GM18499 (cell line): ENCODE data around the gene CAMTA2.

Experiments
- ATAC-seq: cut with Tn5 transposase; IDR thresholded peaks from one replicate; pipeline ENCODE4 v1.9.1; 2021; ENCODE audit warnings: moderate number of reproducible peaks; ENCODE audit not compliant: insufficient read depth, unreplicated experiment

The CAMTA2 gene

DNA sequence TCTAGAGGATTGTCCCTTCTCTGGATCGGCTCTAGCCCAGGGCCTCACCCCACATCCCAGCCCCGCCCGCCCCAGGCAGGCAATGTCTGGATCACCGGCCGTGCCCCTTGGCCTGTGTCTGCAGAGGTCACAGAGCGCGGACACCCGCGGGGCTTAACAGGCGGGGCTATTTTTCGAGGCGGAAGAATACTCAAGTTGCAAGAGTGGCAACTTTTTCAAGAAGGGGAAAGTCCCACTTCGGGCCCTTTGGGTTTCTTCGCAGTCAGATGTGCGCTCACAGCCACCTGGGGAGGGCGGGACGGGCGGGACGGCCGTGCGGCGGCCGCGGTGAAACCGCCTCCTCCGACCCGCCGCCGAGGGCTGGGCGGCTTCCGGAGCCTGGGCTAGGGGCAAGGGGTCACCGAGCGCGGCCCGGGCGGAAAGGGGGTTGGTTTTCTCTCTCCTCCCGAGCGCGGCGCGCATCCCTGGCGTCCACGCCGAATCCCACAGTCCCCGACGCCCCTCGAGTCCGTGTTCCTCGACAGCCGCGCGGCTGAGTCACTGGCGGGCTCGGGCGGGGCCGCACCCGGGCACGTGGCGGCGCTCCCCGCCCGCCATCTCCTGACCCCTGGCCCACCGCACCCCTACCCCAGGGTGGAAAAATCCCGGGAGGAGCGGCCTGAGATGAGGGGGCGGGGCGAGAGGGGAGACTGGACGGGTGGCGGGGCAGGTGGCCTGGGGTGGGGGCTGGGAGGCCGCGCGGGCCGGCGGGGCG is 38.0 kb downstream of the CAMTA2 start:
- no peak for ATAC-seq

DNA sequence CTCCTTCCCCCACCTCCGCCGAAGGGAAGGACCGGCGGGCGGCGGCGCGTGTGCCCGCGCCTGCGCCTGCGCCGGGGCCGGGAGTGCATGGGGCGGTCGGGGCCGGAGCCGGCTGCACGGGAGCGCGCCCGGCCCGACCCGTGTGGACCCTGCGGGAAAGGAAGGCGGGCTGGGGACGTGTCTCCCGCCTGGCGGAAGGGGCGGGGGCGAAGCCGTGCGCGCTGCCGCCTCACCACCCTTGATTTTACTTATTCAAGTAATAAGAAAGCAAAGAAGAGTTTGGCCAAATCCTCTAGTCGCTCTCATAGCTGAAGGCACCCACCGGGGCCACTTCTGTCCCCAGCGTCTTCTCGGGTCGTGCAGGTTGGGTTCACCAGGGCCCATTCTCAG is 38.5 kb downstream of the CAMTA2 start:
- no peak for ATAC-seq

DNA sequence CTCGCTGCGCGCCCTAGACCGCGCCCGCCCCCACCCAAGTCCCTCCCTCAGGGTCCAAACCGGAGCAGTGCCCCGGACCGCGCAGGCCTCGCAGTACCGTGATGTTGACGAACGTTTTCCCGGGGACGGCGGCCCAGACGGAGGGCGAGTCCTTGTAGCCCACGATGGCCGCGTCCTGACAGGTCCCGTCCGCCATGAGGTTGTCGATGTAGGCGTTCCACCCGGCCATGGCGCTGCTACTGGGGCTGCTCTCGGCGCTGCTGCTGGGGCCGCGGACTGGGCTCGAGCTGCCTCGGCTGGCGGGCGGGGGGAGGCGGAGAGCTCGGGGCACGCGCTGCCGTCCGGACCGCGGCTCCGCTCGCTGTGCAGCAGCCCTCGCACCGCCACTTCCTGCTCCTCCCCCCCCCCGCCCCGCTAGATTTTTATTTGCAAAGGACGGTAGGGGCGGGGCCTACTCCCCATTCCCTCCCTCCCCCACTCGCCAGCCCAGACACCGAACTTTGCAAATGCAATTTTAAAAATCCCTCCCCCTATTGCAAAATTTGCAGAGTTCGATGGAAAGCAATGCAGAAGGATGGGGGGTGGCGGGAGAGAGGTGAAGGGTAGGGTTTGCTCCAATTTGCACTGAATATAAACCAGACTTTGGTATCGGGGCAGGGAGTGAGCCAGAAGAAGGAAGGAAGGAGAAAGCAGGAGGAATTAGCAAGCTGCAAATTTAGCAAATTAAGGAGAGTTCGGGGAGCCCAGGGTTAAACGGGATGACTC is 39.1 kb downstream of the CAMTA2 start, which contains the start of gene PFN1:
Gene PFN1 (minus strand): TSS at position 365 of the 765 bp plus-strand sequence. CDS start 136 bp downstream, at position 229.
- ATAC-seq, result no peak

DNA sequence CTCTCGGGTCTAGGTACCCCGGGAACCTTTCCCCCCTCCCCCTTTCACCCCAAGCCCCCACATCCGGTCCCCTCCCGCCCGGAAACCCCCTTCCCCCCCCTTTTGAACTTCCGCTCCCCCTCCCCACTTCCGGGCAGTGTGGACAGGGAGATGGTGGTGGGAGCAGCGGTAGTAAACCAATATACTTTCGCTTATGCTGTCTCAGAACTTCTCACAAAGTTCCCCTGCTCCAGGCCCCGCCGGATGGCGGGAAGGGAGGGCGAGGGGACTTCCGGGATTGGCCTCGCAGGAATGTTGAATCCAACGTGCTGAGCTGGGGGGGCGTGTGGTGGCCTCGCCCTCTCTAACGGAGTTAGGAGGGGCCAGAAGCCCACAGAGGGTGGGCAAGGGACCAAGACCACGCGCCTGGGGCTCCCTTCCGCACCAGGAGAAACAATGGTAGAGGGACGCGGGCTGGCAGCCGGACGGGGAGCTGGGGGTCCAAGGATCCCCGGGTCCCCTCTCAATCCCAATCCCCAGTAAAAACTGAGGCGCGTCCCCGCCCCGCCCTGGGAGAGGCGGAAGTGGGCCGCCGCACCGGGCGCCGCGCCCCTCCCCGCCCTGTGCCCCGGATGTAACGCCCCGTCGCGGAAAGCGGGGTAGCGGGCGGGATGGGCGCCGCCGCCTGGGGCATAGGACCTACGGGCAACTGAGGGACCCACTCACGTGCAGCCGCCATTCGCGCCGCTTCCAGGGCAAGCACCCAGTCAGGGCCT is 39.9 kb downstream of the CAMTA2 start:
- no peak for ATAC-seq

DNA sequence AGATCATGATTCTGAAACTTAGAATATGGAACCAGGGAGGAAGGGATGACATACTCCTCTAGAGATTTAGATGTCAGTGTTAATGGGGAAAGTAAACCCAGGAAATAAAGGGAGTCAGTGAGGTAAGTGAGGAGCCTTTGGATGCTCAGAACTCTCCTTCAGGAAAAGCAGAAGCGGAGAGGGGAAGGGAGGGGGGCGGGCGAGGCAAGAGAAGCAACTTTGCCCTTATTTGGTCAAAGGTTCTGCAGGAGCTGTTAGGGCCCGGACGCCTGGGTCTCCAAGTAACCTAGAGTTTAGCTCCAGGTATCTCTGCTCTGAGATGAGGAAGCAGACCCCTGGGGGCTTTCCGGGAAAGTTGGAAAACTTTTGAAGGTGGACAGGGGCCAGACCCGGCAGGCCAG is 40.5 kb downstream of the CAMTA2 start:
- ATAC-seq, result no peak

DNA sequence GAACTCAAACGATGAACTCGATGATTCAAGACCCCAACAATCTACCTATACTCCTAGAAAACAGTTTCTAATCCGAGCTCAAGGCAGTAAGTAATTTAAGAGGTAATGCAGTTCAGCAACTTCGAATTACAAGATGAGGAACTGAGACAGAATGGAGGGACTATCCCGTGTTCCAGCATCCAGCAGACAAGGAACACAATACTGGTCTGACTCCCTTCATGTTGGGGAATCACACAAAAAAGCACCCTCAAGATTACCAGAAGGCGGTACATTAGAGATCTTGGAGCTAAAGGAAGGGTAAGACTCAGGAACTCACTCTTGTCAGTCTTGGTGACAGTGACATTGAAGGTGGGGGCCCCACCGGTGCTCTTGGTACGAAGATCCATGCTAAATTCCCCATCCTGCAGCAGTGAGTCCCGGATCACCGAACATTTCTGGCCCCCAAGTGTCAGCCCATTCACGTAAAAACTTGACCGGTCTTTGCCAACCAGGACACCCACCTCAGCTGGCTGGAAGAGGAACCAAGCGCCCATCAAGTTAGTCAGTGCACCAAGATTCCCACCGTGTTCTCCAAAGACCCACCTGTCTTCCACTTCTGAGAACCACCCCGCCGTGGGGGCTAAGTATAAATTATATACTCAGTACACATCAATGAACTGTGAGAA is 41.0 kb downstream of the CAMTA2 start:
- ATAC-seq, result no peak

DNA sequence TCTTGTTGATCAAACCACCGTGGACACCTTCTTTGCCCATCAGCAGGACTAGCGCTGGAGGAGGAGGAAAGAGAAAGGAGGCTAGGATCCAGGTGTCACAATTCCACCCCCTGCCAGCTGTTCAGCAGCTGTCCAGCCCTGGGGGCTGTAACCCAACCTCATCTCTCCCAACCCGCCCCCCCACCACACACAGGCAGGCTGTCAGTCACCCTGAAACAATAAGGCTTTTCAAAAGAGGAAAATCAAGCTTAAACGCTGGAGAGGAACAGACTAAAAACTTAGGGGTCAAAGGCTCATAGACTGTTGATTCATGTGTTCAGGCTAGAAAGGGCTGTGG is 41.6 kb downstream of the CAMTA2 start:
- ATAC-seq, result no peak

DNA sequence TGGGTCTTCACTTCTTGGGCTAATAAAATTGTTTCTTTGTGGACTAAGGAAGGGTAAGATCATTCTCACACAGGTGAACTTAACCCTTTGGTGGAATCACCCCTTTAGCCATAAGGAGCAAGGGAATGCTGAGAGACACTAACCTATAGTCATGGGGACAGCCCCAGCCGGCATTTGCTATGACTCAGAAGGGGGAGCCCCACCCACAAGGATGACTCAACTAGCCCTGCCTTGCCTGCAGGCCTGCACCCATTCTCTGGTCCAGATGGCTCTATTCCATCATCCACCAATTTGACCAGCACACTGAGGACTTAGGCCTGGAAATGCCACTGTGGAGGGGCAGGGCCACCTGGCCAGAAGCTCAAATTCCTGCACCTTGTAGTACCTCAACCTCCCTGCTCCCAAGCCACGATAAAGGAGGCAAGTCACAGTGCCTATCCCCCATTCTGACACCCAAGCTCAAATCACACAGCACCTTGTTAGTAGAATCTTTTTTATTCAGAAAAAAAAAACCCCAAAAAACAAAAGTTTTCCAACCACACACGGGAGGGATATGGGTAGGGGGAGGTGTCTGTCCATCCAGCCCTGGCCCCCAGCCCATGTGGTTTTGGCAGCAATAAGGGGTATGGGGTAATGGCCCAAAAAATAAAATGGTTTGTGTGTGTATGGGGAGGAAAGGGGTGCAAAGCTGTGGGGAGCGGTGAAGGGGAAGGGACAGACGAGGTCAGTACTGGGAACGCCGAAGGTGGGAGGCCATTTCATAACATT is 42.1 kb downstream of the CAMTA2 start:
- ATAC-seq, result no peak

DNA sequence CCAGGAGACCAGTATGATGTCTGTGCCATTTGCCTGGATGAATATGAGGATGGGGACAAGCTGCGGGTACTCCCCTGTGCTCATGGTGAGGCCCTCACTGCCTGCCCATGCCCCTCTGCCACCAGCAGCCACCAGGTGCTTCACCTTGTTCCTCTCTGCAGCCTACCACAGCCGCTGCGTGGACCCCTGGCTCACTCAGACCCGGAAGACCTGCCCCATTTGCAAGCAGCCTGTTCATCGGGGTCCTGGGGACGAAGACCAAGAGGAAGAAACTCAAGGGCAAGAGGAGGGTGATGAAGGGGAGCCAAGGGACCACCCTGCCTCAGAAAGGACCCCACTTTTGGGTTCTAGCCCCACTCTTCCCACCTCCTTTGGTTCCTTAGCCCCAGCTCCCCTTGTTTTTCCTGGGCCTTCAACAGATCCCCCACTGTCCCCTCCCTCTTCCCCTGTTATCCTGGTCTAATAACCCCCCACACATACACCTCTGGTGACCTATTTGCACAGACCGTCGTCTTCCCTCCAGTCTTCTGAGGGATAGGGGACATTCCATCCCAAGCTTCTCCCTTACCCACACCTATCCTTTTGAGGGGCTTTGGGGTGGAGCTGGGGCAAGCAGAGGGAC is 42.8 kb downstream of the CAMTA2 start:
- no peak for ATAC-seq

DNA sequence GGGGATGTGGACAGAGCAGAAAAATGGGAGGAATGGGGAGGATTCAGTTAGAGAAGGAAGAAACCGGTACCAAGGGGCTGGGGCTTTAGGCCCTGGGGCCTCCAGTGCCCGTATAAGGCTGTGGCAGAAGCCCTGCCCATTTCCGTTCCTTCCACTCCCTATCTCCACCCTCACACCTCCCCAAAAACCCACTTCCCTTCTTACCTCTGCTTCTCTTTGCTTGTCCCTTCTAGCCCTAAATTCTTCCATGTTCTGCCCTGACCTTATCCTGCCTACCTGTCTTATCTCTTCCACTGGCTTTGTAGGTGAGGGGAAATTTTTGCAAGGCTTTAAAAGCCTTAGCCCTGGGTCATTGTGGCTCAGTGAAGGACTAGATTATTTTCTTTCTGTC is 43.3 kb downstream of the CAMTA2 start:
- ATAC-seq, result no peak

DNA sequence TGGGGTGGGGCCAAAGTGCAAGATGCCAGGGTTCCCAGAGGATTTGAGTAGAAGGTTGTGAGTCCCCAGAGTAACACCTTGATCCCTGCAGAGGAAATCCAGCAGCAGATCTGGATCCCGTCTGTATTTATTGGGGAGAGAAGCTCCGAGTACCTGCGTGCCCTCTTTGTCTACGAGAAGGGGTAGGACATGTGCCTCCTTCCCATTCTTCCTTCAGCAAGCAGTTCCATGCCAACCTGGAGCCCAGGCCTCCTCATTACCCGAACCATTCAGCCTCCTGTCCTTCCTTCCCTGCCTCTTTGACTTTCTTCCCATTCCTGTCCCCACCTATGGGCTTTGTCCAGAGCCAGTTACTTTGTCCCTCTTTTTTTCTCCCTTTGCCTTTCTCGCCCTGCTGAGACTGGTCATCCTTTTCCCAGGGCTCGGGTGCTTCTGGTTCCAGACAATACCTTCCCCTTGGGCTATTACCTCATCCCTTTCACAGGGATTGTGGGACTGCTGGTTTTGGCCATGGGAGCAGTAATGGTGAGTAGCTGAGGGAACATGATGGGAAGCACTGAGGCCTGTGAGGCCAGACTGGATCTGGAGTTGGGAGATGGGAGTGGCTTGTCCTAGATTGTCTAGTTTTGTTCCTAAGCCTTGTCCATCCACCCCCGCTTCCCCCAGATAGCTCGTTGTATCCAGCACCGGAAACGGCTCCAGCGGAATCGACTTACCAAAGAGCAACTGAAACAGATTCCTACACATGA is 44.5 kb downstream of the CAMTA2 start:
- ATAC-seq, result no peak

DNA sequence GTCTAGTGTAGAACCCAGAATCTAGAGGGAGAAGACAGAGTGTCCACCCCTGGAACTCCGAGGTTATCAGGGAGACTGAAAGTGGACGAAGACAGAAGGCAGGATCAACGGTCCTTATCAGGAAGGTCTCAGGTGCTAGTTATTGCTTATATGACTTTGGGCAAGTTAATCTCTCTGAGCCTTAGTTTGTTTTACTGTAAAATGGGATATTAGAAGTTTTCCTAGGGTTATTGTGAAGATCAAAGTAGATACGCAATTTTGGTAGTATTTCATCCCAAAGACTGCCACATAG is 46.2 kb downstream of the CAMTA2 start:
- no peak for ATAC-seq

DNA sequence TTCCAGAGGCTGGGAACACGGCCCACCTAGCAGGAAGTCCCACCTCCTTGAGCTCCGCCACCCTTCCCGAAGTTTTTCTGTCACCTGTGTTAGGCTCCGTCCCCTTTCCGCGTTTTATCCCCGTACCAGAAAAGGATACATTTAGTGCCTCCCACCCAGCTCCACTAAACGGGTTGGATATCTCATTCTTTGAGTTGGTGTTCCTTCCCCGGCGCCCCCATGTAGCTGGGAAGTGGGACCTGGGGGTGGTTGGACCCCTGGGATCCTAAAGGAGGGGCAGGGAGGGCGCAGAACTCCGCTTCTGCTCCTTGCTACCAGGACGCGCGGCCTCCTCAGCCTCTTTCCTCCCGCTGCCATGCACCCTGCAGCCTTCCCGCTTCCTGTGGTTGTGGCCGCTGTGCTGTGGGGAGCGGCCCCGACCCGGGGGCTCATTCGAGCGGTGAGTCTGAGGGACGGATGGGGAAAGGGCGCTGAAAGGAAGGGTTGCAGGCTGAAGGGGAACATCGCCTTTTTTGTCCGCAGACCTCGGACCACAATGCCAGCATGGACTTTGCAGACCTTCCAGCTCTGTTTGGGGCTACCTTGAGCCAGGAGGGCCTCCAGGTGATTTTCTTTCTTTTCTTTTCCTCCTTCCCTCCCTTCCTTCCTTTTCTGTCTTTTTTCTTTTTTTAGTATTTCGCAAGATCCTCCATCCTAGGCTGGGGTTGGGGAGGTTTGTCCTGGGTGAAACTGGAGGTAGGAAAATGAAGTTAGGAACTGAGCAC is 46.7 kb downstream of the CAMTA2 start:
- ATAC-seq, result no peak

DNA sequence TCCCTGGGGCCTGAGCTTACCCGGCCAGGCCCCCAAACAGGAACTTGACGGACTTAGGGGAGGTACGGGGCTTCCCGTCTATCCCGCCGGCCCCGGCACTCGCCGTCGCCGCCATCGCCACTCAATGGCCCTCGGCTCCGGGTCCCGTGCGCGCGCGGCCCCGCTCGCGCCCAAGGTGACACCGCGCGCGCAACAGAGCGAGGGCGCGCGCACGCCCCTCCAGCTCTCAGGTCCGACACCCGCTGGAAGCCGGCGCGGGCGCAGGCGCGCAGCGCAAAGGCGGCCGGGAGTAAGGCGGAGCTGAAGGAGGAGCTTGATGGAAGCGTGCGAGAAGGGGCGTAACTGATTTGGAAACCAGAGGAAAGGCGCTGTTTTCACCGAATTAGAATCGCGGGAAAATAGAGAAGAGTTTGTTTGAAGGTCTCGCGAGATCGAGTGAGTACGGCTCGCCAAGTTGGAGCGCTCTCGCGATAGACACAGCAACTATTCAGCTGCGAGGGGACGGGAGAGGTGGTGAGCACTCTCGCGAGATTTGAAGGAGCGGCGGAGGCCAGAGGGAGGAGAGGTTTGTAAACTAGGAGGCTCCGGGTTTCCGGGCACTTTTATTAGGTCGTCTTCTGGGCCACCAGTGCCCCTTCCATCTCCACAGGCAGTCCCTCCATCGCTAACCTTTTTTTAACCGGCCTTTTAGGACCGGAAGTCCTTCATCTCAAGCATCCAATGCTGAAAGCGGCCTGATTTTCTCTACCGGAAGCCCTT is 47.5 kb downstream of the CAMTA2 start, which contains the start of the genes RNF167 and SLC25A11:
Gene RNF167 (plus strand): TSS at position 473 of the 759 bp plus-strand sequence. CDS start 642 bp downstream, outside the sequence.
Gene SLC25A11 (minus strand): TSS at position 251 of the 759 bp plus-strand sequence. CDS start 136 bp downstream, at position 115.
- peak; percentile 61 for ATAC-seq

DNA sequence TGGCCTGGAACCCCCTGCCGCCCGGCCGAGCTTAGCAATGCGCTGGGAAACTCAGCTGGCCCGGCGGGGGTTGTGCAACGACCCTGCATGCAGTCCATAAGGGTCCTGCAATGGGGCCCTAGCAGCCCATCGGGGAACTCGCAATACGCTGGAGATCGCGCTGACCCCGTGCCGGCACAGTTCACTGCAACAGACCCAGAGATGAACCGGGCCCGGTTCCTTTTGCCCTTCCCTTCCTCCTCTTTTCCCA is 48.0 kb downstream of the CAMTA2 start:
- ATAC-seq, result no peak

DNA sequence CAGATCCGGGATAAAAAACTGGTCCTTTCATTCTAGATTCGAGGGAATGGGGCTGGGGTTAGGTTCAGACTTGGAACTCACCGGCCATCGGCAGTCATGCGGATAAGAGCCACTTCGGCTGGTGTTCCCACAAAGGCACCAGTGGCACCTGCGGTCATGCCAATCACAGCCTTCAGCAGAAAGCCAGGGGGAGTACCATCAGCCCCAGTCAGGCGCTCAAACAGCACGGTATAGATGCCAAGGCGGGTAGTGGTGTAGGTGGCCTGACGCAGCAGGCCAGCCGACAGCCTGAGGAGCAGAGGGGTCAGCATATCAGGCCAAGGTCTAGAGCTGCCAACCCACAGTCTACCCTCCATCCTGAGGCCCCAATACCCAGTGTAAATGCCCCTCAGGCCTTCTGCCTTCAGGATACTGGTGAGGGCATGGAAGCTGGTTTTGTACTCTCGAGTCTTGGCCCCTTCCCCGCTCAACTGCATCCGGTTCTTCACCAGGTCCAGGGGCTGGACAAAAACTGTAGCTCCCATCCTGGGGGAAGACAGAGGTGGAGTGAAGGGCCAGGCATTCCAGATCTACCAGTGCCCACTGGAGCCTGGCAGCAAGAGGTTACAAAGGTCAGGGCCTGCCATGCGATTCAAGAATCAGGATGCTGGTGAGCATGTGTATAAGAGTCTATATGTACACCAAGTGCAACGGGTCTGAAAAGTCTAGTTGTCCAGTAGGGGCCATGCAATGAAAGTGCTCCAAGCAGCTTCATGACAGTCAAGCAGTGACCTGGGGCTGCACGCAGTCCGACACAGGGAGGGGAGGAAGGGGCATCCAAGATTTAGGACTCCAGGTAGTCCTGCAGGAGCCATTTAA is 48.6 kb downstream of the CAMTA2 start:
- no peak for ATAC-seq

DNA sequence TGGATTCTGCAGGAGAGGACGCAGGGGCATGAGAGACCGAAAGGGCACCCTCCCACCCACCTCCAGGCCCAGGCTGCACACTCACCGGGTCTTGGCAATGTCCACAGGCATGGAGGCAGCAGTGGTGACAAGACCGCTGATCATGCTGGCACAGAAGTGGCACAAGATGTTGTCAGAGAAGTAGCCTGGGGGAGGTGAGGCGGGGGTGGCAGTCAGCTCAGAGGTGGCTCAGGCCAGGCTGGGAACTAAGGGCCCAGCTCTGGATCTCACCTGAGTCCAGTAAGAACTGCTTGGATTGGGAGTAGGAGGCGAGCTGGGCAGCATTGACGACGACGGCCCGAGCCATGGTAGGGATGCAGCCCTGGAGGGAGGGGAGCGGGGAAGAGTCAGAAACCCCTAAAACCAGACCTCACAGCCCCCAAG is 49.4 kb downstream of the CAMTA2 start:
- no peak for ATAC-seq
